Stimulated activated CD4-positive, alpha-beta T cell treated with anti-CD3 and anti-CD28 coated beads, Interleukin-4, amount 100 ng/mL, for 1 hour (primary cell): ENCODE data around the gene CIART.
"Not testable (repeated sequence)": the region's sequence is repeated elsewhere in the genome, so short reads cannot be mapped to it uniquely, and the experiment has no call there.

Experiments
- DNase-seq: peaks from one replicate; pipeline ENCODE4 v3.0.0-alpha.2; 2020

The CIART gene

GRCh38 chr1:150262388-150263320, 19.7 kb upstream of the CIART start:
- no peak for DNase-seq

GRCh38 chr1:150263549-150263948, 18.8 kb upstream of the CIART start:
- DNase-seq, result no peak

GRCh38 chr1:150267896-150268295, 14.5 kb upstream of the CIART start:
- DNase-seq, result no peak

- peak; percentile 17 for DNase-seq
These were observed 14.0 kb upstream of the CIART start for GRCh38 chr1:150268340-150268704.

- DNase-seq, result peak; percentile 88
These were observed 13.5 kb upstream of the CIART start, which contains the start of gene APH1A for GRCh38 chr1:150268705-150269403. Gene APH1A, minus strand, starts transcription at chr1:150269016. Its CDS starts 206 bp downstream, at chr1:150268810.

- DNase-seq, result no peak
These were observed 12.9 kb upstream of the CIART start for GRCh38 chr1:150269451-150269850.

- no peak for DNase-seq
These were observed 10.9 kb upstream of the CIART start for GRCh38 chr1:150271291-150271959.

- DNase-seq, result no peak
These were observed 9.0 kb upstream of the CIART start for GRCh38 chr1:150273311-150273710.

GRCh38 chr1:150280138-150280707, 2.1 kb upstream of the CIART start:
- no peak for DNase-seq

GRCh38 chr1:150281221-150281757, 1.1 kb upstream of the CIART start:
- DNase-seq, result peak; percentile 55

GRCh38 chr1:150282558-150282958, 204 bp downstream of the CIART start:
- DNase-seq, result no peak

GRCh38 chr1:150283260-150283659, 906 bp downstream of the CIART start:
- no peak for DNase-seq

GRCh38 chr1:150288382-150288781, 6.0 kb downstream of the CIART start:
- DNase-seq, result no peak

- DNase-seq, result no peak
These were observed 6.5 kb downstream of the CIART start for GRCh38 chr1:150288822-150289221.

GRCh38 chr1:150293433-150294253, 11.3 kb downstream of the CIART start, which contains the start of gene MRPS21:
Gene MRPS21, plus strand, starts transcription at chr1:150293861. Its CDS starts 506 bp downstream, at chr1:150294367.
- peak; percentile 82 for DNase-seq

- no peak for DNase-seq
These were observed 13.1 kb downstream of the CIART start for GRCh38 chr1:150295476-150295875.

- DNase-seq, result no peak
These were observed 17.4 kb downstream of the CIART start for GRCh38 chr1:150299716-150300115.

- DNase-seq, result no peak
These were observed 20.0 kb downstream of the CIART start for GRCh38 chr1:150302338-150302737.

GRCh38 chr1:150302902-150303301, 20.5 kb downstream of the CIART start:
- DNase-seq, result no peak

- not testable (repeated sequence) for DNase-seq
These were observed 26.2 kb downstream of the CIART start for GRCh38 chr1:150308585-150308984.

GRCh38 chr1:150309758-150310508, 27.6 kb downstream of the CIART start:
- no peak for DNase-seq
